ENCODE data around the gene ELL. TPM values are rescaled to one million over a fixed set of nuclear protein-coding genes. Genes with fewer than 3 reads are reported as not detected.
A peak's percentile ranks its signal among the peaks of the same experiment; 100 is the strongest.

ELL gene
- polyA plus RNA-seq, 1 donor from 2014 or later = 19.7 TPM

- Mint-ChIP-seq H3K27me3 (peaks cover 13% of the 10 kb centered on the region), H3K36me3 (no peaks in the 10 kb centered on the region), H3K4me1 (peaks cover 22 to 40% (median 27%) of the 10 kb centered on the region in 3 donors), H3K4me3 (peak overlapping the region; percentile 31 to 88 (median 80)), H3K27ac (peak overlapping the region in 2 of 3 donors; percentile 78 to 82), H3K9me3 (no peaks in the 10 kb centered on the region)
These were observed 99.2 kb downstream of the ELL start for GRCh38 chr19:18422530-18423191.

GRCh38 chr19:18421371-18421959 is 100.4 kb downstream of the ELL start:
- peaks cover 22 to 45% (median 32%) of the 10 kb centered on the region in 3 donors for H3K4me1 Mint-ChIP-seq
- H3K27ac Mint-ChIP-seq = peak overlapping the region in 2 of 3 donors; percentile 78 to 95
- peaks cover under 1% of the 10 kb centered on the region for H3K36me3 Mint-ChIP-seq
- no peaks in the 10 kb centered on the region for H3K9me3 Mint-ChIP-seq
- H3K27me3 Mint-ChIP-seq = peaks cover 22% of the 10 kb centered on the region
- peak overlapping the region; percentile 76 to 94 (median 80) for H3K4me3 Mint-ChIP-seq

GRCh38 chr19:18420930-18421329 is 100.9 kb downstream of the ELL start:
- Mint-ChIP-seq H3K9me3 (no peaks in the 10 kb centered on the region), H3K27me3 (peaks cover 25% of the 10 kb centered on the region), H3K4me3 (peak overlapping the region; percentile 60 to 94 (median 78)), H3K27ac (peak overlapping the region in 2 of 3 donors; percentile 78 to 95), H3K36me3 (peaks cover 1% of the 10 kb centered on the region), H3K4me1 (peaks cover 22 to 46% (median 32%) of the 10 kb centered on the region in 3 donors)

- Mint-ChIP-seq H3K27ac (peak overlapping the region; percentile 76 to 96 (median 85)), H3K36me3 (peaks cover 1% of the 10 kb centered on the region), H3K4me3 (peak overlapping the region; percentile 72 to 94 (median 78)), H3K27me3 (peaks cover 25% of the 10 kb centered on the region), H3K4me1 (peaks cover 22 to 46% (median 30%) of the 10 kb centered on the region in 3 donors), H3K9me3 (no peaks in the 10 kb centered on the region)
These were observed 102.0 kb downstream of the ELL start for GRCh38 chr19:18419699-18420460.

- peaks cover 31% of the 10 kb centered on the region for H3K27me3 Mint-ChIP-seq
- peaks cover 27 to 46% (median 31%) of the 10 kb centered on the region in 3 donors for H3K4me1 Mint-ChIP-seq
- peaks cover 1% of the 10 kb centered on the region for H3K36me3 Mint-ChIP-seq
- peak within 1 kb of the TSS; percentile 76 to 94 (median 86) for H3K4me3 Mint-ChIP-seq
- H3K27ac Mint-ChIP-seq = peak within 1 kb of the TSS; percentile 80 to 96 (median 95)
- H3K9me3 Mint-ChIP-seq = no peaks in the 10 kb centered on the region
These were observed 102.6 kb downstream of the ELL start, which contains the start of gene SSBP4 for GRCh38 chr19:18419195-18419698. Gene SSBP4, plus strand, starts transcription at chr19:18419398. Its CDS starts 251 bp downstream, at chr19:18419649.

- Mint-ChIP-seq H3K36me3 (peaks cover 1% of the 10 kb centered on the region), H3K9me3 (no peaks in the 10 kb centered on the region), H3K4me3 (peak overlapping the region; percentile 76 to 92 (median 84)), H3K4me1 (peaks cover 23 to 44% (median 31%) of the 10 kb centered on the region in 3 donors), H3K27ac (peak overlapping the region; percentile 80 to 95 (median 82)), H3K27me3 (peaks cover 33% of the 10 kb centered on the region)
These were observed 103.2 kb downstream of the ELL start for GRCh38 chr19:18418483-18419194.

GRCh38 chr19:18418029-18418482 is 103.8 kb downstream of the ELL start:
- peaks cover 33% of the 10 kb centered on the region for H3K27me3 Mint-ChIP-seq
- H3K9me3 Mint-ChIP-seq = no peaks in the 10 kb centered on the region
- H3K36me3 Mint-ChIP-seq = peaks cover 1% of the 10 kb centered on the region
- H3K27ac Mint-ChIP-seq = peak overlapping the region in 2 of 3 donors; percentile 82 to 95
- H3K4me3 Mint-ChIP-seq = peak overlapping the region; percentile 76 to 85 (median 80)
- H3K4me1 Mint-ChIP-seq = peaks cover 21 to 42% (median 28%) of the 10 kb centered on the region in 3 donors

- peak overlapping the region; percentile 63 to 95 (median 88) for H3K27ac Mint-ChIP-seq
These were observed 104.4 kb downstream of the ELL start for GRCh38 chr19:18417250-18418028.

GRCh38 chr19:18416778-18417249 is 105.1 kb downstream of the ELL start:
- peak overlapping the region; percentile 16 to 80 (median 48) for H3K4me3 Mint-ChIP-seq
- peak overlapping the region; percentile 63 to 88 (median 87) for H3K27ac Mint-ChIP-seq
- peaks cover 15 to 32% (median 20%) of the 10 kb centered on the region in 3 donors for H3K4me1 Mint-ChIP-seq
- H3K27me3 Mint-ChIP-seq = peaks cover 40% of the 10 kb centered on the region
- no peaks in the 10 kb centered on the region for H3K9me3 Mint-ChIP-seq
- peaks cover 1% of the 10 kb centered on the region for H3K36me3 Mint-ChIP-seq

More at GRCh38 chr19:18417250-18418028, 104.4 kb downstream of the ELL start:
- Mint-ChIP-seq H3K4me3 (peak overlapping the region; percentile 76 to 84 (median 78)), H3K4me1 (peaks cover 15 to 37% (median 23%) of the 10 kb centered on the region in 3 donors), H3K36me3 (peaks cover 1% of the 10 kb centered on the region), H3K27me3 (peaks cover 37% of the 10 kb centered on the region), H3K9me3 (no peaks in the 10 kb centered on the region)

GRCh38 chr19:18415178-18415867 is 106.5 kb downstream of the ELL start:
- Mint-ChIP-seq H3K4me1 (peaks cover 14 to 29% (median 22%) of the 10 kb centered on the region in 3 donors), H3K27ac (peak overlapping the region in 1 of 3 donors; percentile 88), H3K36me3 (peaks cover 1% of the 10 kb centered on the region), H3K9me3 (no peaks in the 10 kb centered on the region), H3K27me3 (peaks cover 52% of the 10 kb centered on the region), H3K4me3 (peak overlapping the region in 2 of 4 donors; percentile 8 to 76)

GRCh38 chr19:18414504-18415177 is 107.2 kb downstream of the ELL start:
- Mint-ChIP-seq H3K4me1 (peaks cover 13 to 28% (median 20%) of the 10 kb centered on the region in 3 donors), H3K36me3 (peaks cover 1% of the 10 kb centered on the region), H3K27me3 (peaks cover 53% of the 10 kb centered on the region), H3K4me3 (peak overlapping the region in 2 of 4 donors; percentile 43 to 79), H3K9me3 (no peaks in the 10 kb centered on the region), H3K27ac (peak overlapping the region in 1 of 3 donors; percentile 88)

- peaks cover 1% of the 10 kb centered on the region for H3K36me3 Mint-ChIP-seq
- H3K4me3 Mint-ChIP-seq = peak overlapping the region in 2 of 4 donors; percentile 22 to 57
- H3K9me3 Mint-ChIP-seq = no peaks in the 10 kb centered on the region
- H3K27me3 Mint-ChIP-seq = peaks cover 40% of the 10 kb centered on the region
- no peak overlapping the region for H3K27ac Mint-ChIP-seq
- H3K4me1 Mint-ChIP-seq = peaks cover 13 to 21% (median 20%) of the 10 kb centered on the region in 3 donors
These were observed 109.1 kb downstream of the ELL start for GRCh38 chr19:18412610-18413239.
